ENCODE results near the gene ZC3H6.
"Not testable (repeated sequence)": the region's sequence is repeated elsewhere in the genome, so short reads cannot be mapped to it uniquely, and the experiment has no call there.

ZC3H6 gene

DNA sequence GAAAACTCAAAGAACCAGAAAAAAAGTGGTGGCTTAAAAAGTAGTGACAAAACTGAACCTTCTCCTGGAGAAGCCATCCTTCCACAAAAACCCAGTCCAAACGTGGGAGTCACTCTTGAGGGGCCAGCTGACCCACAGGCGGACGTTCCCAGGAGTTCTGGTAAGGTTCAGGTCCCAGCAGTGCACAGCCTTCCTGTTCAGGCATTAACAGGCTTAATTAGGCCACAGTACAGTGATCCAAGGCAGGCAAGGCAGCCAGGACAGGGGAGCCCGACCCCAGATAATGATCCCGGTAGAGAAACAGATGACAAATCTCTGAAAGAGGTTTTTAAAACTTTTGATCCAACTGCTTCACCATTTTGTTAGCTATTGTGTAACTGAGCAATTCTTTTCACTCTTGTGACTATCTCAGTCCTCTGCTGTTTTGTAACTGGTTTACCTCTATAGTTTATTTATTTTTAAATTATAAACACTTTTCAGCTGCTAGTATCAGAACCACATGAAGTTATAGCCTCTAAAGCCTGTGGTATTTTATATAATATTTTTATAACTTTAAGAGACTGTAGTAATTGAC is 56.8 kb downstream of the ZC3H6 start:
- no peak for DNase-seq

DNA sequence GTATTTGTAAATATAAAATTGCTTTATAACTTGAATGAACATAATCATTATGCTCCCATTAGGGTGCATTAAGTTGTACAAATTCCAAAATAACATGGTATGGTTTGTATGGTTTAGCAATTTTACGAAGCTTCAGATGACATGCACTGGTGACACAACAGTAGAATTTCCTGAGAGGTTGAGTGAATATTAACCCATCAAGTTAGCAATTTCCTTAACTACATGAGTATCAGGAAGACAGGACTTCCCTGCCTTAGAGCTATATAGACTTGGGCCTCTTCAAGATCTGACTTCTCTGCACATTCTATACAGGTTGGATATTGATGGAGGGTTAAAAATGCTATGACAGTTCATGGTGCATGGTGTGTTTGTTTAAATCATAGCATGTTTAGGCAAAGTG is 60.2 kb downstream of the ZC3H6 start:
- no peak for DNase-seq

DNA sequence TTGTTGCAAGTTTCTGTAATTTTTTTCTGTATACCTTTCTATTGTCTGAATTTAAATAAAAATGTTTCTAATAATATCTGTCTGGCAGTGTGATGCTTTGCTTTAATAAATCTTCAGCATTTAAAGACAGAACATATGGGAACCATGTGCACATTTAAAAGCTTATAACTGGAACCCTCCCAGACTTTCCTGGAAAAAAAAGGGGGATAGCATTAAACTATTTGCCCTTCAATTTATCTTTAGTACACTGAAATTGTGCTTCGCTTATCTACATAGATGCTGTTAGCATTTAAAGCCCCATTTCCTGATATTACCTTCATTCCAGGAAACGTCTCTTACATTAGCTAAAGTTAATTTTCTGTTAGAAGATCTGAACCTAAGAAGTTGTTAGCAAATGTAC is 64.6 kb downstream of the ZC3H6 start:
- no peak for DNase-seq

DNA sequence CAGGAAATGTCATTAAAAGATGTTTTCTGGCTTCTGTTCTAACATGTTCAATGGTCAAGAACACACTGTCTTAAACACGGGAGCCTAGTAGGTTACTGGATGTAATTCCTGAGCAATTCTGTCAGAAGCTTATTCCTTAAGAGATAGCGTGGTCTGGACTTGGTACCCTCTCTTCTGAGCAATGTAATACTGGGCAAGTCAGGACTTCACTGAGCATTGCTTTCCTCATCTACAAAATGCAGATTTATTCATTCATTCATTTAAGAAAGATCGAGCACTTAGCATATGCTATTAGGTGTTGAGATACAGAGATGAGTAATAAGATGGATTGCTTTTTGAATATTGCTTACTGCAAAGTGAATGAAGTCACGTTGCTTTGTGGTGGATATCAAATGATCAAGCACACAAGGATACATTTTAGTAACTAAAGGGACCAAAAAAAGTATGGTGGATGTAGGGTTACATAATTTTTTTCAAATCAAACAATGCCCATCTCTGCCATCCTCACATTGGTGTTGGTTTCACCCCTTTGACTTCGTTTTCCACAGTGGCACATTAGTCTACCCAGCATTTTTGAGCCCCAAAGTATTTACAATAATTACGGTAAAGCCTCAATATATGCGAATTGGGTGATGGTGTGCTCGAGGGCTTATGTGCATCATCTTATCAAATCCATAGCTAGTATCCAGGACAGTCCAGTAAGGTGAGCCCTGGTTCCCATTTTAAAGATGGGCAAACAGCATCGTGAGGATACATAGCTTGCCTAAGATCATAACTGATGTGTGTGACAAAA is 65.3 kb downstream of the ZC3H6 start:
- DNase-seq, result no peak

GRCh38 chr2:112342067-112342550 is 66.7 kb downstream of the ZC3H6 start:
- DNase-seq, result peak; percentile 29

DNA sequence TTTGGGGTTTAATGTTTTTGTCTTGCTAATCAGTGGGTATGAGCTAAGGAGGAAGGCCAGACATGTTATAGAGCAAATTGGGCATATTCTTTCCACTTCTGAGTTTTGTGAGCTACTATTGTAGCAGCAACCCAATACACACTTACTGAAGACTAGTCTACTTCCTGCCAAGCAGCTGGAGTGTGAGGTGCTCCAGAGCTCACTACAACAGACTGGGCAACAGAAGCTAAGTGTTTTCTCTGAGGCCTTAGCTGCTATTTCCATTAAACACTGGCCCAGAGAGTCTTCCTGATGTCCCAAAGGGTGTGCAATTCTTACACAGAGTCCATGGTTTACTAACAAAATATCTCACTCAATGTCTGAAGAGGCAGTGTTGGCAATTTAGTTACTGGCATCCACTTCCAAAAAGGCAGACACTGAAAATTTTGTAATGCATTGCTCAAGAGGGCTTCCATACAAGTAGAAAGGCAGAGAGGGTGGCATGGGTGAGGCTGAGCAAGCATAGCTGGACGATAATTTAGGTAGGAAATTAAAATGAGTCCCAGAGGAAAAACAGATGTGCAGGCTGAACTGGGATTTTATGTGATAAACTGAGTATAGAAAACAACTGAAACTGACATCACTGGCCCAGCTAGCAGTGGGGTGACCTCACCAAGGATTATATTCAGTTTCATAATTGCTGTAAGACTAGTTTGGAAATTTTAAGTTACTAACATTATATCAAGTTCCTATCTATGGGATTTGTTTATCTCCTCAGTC is 68.6 kb downstream of the ZC3H6 start:
- no peak for DNase-seq

DNA sequence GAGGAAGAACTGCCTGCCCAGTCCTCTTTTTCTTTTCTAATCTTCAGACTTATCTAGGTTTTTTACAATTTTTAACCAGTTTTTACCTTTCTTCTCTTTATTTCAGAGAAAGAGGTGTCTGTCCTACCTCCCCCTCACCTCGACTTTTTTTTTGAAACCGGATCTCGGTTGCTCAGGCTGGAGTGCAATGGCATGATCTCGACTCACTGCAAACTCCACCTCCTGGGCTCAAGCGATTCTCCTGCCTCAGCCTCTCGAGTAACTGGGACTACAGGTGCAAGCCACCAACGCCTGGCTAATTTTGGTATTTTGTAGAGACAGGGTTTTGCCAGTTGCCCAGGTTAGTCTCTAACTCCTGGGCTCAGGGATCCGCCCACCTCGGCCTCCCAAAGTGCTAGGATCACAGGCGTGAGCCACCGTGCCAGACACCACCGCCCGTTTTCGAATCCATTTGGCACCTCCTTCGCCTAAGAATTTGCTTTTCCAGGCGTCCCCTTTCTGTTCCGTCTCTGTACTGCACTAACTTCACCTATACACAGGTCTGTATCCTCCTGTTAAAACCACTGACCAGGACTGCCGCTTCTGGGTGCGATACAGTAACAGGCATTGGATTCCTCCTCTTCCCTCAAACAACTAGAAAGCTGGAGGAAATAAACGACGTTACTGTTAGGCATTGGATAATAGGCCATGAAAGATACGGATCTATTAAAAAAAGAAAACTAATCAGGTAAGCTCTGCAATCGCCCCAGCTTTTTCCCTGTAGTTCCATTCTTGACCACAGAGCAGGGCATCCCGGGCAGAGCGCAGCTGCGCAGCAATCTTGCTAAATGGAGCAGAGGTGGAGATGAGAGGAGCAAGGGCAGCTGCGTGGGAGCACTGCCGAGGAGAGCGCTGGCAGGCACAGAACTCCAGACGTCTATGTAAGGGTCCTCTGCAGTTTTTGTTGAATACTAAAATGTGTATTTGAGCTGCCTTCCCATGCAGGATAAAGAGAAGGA is 69.9 kb downstream of the ZC3H6 start:
- DNase-seq, result no peak

DNA sequence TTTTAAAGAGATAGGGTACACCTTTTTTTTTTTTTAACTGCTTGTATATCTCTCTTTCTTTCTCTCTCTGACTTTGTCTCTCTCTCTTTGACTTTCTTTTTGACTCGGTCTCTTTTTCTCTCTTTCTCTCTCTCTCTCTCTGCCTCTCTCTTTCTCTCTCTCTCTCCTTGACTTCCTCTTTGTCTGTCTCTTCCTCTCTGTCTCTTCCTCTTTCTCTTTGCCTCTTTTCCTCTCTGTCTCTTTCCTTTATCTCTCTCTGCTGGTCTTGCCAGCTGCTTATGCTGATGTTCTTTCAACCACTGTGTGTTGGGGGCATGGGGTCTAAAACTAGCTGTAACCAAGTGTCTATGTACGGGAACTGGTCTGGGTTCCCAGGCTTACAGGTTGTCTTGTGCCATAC is 76.9 kb downstream of the ZC3H6 start:
- DNase-seq, result not testable (repeated sequence)

- DNase-seq, result not testable (repeated sequence)
Measured at GRCh38 chr2:112352809-112353603, 77.6 kb downstream of the ZC3H6 start.

DNA sequence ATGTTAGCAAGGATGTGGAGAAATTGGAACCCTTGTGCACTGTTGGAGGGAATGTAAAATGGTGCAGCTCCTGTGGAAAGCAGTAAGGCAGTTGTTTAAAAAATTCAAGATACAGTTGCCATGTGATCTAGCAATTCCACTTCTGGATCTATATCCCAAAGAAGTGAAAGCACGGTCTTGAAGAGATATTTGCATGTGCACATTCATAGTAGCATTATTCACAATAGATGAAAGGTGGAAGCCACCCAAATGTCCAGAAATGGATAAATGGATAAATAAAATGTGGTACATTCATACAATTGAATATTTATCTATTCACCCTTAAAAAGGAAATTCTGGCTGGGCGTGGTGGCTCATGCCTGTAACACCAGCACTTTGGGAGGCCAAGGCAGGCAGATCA is 78.9 kb downstream of the ZC3H6 start:
- DNase-seq, result not testable (repeated sequence)

DNA sequence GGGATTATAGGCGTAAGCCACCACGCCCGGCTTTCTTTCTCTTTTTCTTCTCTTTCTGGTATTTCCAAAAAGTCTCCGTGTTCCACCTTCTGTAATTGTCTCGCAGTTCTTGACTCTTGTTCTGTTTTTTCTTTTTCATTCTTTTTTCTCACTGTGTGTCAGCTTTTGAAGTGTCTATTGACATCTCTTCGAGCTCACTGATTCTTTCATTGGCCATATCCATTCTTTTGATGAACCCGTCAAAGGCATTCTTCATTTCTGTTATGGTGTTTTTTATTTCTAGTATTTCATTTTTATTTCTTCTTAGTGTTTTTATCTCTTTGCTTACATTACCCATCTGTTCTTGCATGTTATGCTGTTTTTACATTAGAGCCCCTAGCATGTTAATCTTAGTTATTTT is 84.7 kb downstream of the ZC3H6 start:
- DNase-seq, result not testable (repeated sequence)

All from fibroblast of skin of right quadriceps (primary cell).